Large intestine (tissue), 3 donors: Measurements from ENCODE around the gene DSCAML1. TPM values are rescaled to one million over a fixed set of nuclear protein-coding genes. Genes with fewer than 3 reads are reported as not detected.

Source experiments
- DNase-seq, 2 donors: peaks; one replicate each; pipeline versions ENCODE4 v3.0.0 to v3.0.0-alpha.2; 2013
- H3K27ac ChIP-seq: one replicate; pipeline ENCODE4 v1.5.1; 2013; ENCODE audit warnings: low read length
- H3K27me3 ChIP-seq: 2 replicates; pipeline ENCODE4 v1.6.1; 2013; ENCODE audit warnings: low read length; ENCODE audit not compliant: control insufficient read depth, insufficient read depth
- H3K36me3 ChIP-seq: 2 replicates; pipeline ENCODE4 v1.6.1; 2013; ENCODE audit warnings: low read length; ENCODE audit not compliant: control insufficient read depth, insufficient read depth
- H3K4me1 ChIP-seq: one replicate; pipeline ENCODE4 v1.6.1; 2013; ENCODE audit warnings: low read length; ENCODE audit not compliant: control insufficient read depth, insufficient read depth
- H3K4me3 ChIP-seq: one replicate; pipeline ENCODE4 v1.5.1; 2013; ENCODE audit warnings: low read length
- H3K9me3 ChIP-seq: one replicate; pipeline ENCODE4 v1.6.1; 2013; ENCODE audit warnings: mild to moderate bottlenecking, low read depth, low read length, moderate library complexity; ENCODE audit not compliant: control insufficient read depth
- WGBS: methylation state at CpG from one replicate; pipeline ENCODE4 v1.1.5; 2013; ENCODE audit warnings: low lambda C conversion rate; ENCODE audit not compliant: insufficient coverage; 5-methylcytosine and 5-hydroxymethylcytosine counted together
- polyA plus RNA-seq: library from polyadenylated mRNA; unstranded; fragments of 120-200 nt; gene quantifications from one replicate; pipeline ENCODE4 v1.2.1, GENCODE V29; 2013

DSCAML1 gene
- polyA plus RNA-seq, 1 donor: 1.6 TPM

- DNase-seq: peak in 1 of 2 donors; percentile 80
- Histone ChIP-seq H3K4me1 (peaks cover 43% of the 10 kb centered on the region), H3K36me3 (peaks cover 3% of the 10 kb centered on the region)
These were observed 40.2 kb upstream of the DSCAML1 start for GRCh38 chr11:117837070-117837776.

DNA sequence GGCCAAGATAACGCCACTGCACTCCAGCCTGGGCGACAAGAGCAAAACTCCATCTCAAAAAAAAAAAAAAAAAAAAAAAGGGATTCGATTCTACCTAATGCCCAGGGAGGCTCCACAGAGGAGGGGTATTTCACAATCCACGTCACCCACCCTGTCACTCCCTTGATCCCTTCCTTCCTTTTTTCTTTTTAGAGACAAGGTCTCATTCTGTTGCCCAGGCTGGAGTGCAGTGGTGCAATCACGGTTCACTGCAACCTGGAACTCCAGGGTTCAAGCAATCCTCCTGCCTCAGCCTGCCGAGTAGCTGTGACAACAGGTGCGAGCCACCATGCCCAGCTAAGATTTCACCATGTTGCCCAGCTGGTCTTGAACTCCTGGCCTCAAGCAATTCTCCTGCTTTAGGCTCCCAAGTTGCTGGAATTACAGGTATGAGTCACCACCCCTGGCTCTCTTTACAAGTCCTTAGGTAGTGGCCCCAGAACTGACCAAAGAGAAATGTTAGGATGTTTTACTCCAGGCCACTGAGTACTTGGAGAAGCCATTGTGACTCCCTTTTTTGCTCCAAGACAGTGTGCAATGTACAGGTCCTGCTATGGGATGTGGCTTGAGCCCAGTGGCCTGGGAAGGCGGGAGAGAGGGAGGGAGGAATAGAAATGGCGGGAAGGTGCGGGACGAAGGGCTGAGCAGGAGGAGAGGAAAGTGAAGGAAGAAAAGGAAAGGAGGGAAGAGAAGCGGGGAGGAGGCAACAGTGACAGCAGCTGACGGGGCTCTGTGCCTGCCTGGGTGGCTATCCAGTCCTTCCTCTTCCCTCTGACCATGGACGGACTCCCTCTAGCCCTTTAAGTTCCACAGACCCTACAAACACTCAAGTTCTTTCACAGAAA is 39.3 kb upstream of the DSCAML1 start:
- peaks cover 52% of the 10 kb centered on the region for H3K4me1 ChIP-seq
- 100% methylated on average over 2 of the region's 14 CpGs for WGBS
- no peak overlapping the region for H3K4me3 ChIP-seq
- DNase-seq: no peak
- H3K27ac ChIP-seq: no peak overlapping the region
- no peaks in the 10 kb centered on the region for H3K27me3 ChIP-seq
- peaks cover 3% of the 10 kb centered on the region for H3K36me3 ChIP-seq
- no peaks in the 10 kb centered on the region for H3K9me3 ChIP-seq

More at GRCh38 chr11:117837070-117837776, 40.2 kb upstream of the DSCAML1 start:
- Histone ChIP-seq H3K9me3 (no peaks in the 10 kb centered on the region), H3K27ac (no peak overlapping the region), H3K4me3 (no peak overlapping the region), H3K27me3 (no peaks in the 10 kb centered on the region)
- WGBS: 40% methylated on average over 2 of the region's 18 CpGs

DNA sequence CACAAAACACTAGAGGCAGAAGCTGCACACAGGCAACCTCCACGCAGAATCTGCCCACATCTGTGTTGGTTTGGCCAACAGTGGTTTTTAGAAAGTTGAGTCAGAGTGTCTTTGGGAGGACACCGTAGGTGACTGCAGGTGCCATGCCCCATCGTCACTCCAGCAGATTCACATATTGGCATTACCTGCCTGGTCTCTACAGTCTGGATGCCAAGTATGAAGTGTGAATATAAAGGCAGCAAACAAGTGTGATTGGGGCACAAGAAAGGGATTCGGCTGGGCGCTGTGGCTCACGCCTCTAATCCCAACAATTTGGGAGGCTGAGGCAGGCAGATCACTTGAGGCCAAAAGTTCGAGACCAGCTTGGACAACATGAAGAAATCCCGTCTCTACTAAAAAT is 38.6 kb upstream of the DSCAML1 start:
- Histone ChIP-seq H3K27me3 (no peaks in the 10 kb centered on the region), H3K27ac (no peak overlapping the region), H3K36me3 (peaks cover 3% of the 10 kb centered on the region), H3K4me1 (peaks cover 59% of the 10 kb centered on the region), H3K9me3 (no peaks in the 10 kb centered on the region), H3K4me3 (no peak overlapping the region)
- WGBS: no CpG with 5 or more reads among the region's 8 CpGs
- DNase-seq: no peak

DNA sequence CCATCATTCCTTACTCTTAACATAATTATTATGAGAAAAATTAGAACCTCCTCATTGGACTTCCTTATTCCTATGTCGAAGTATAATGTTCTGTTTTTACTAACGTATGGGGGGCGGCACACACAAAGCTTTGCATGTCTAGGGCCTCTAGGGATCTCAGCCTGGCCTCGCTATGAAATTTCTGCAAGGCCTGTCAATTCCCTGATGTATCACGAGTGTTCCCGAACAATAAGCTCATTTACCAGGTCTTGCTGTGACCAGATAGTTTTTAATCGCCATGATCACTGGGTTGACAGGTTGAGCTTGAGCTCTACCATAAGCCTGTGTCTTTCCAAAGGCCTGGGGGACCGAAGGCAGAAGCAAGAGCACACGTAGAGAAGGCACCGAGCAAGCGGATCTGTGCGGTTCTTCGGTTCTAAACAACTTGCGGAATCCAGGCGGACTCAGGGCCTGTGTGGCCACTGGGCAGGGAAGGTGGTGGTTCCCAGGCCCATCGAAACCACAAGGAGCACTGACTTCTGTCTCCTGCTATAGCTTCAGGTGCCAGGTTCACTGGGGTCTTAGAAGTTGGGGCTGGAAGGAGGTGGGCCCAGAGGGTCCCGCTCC is 37.9 kb upstream of the DSCAML1 start:
- no peak overlapping the region for H3K27ac ChIP-seq
- DNase-seq: no peak
- H3K4me3 ChIP-seq: no peak overlapping the region
- H3K36me3 ChIP-seq: peaks cover 3% of the 10 kb centered on the region
- no CpG with 5 or more reads among the region's 17 CpGs for WGBS
- H3K9me3 ChIP-seq: no peaks in the 10 kb centered on the region
- H3K4me1 ChIP-seq: peaks cover 65% of the 10 kb centered on the region
- H3K27me3 ChIP-seq: no peaks in the 10 kb centered on the region

DNA sequence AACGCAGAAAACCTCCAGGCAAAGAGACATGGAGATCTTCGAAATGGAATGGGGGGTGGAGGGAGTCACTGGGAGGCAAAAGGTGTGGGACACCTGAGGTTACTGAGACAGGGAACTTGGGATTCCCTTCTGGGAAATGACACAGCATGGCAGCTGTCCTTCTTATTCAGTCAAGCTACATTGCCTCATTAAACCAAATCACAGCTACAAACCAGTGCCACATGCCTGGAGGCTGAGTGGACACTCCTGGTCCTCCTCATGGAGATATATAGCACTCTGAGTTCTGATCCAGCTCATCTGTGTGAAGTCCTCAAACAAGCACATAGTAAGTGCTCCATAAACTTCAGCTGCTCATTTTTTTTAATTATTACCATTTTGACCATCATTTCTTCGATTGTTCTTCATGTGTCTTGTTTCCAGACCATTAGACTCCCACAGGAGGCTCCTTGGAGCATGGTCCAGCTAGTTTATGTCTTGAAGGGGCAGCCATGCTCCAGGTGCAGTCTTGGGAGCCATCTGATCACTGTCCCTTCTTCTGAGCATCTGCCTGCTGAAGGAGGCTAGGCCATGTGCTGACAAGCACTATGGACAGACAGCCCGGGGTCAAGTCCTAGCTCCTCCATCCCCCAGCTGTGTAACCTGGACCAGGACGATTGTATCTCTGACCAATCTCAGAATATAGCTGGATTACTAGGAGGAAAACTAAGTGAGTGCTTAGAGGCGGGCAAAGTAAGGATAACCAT is 37.2 kb upstream of the DSCAML1 start:
- no peak for DNase-seq
- Histone ChIP-seq H3K4me1 (peaks cover 67% of the 10 kb centered on the region), H3K4me3 (no peak overlapping the region), H3K9me3 (no peaks in the 10 kb centered on the region), H3K27me3 (no peaks in the 10 kb centered on the region), H3K36me3 (peaks cover 3% of the 10 kb centered on the region), H3K27ac (peak overlapping the region; percentile 83)
- 100% methylated on average over 1 of the region's 6 CpGs for WGBS

GRCh38 chr11:117833401-117833891 is 36.4 kb upstream of the DSCAML1 start:
- no peaks in the 10 kb centered on the region for H3K9me3 ChIP-seq
- no peak overlapping the region for H3K4me3 ChIP-seq
- peak overlapping the region; percentile 83 for H3K27ac ChIP-seq
- H3K4me1 ChIP-seq: peaks cover 71% of the 10 kb centered on the region
- no peaks in the 10 kb centered on the region for H3K27me3 ChIP-seq
- DNase-seq: peak; percentile 96 to 99
- WGBS: no CpG with 5 or more reads among the region's 7 CpGs
- peaks cover 3% of the 10 kb centered on the region for H3K36me3 ChIP-seq

DNA sequence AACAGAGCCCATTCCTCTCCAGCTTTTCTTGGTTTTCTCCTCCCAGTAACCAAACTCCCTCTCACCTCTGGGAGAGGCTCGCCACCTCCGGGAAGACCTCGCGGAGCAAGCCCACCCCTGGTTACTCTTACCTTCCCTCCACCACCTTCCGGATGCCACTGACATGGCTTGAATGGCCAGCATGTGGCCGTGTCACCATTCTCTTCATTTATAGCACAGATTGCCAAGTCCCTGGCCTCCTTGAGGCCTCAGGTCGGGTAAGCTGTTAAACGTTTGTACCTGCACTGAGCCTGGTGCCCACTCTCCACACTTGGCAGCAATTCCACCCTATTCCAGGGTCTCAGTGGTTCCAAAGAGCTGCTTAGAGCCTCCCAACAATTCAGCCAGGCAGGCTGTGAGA is 35.5 kb upstream of the DSCAML1 start:
- no peak for DNase-seq
- Histone ChIP-seq H3K4me1 (peaks cover 76% of the 10 kb centered on the region), H3K9me3 (no peaks in the 10 kb centered on the region), H3K4me3 (no peak overlapping the region), H3K36me3 (peaks cover 3% of the 10 kb centered on the region), H3K27me3 (no peaks in the 10 kb centered on the region), H3K27ac (peak overlapping the region; percentile 83)
- WGBS: no CpG with 5 or more reads among the region's 8 CpGs

GRCh38 chr11:117831661-117832415 is 34.8 kb upstream of the DSCAML1 start:
- Histone ChIP-seq H3K27me3 (no peaks in the 10 kb centered on the region), H3K4me1 (peaks cover 71% of the 10 kb centered on the region), H3K27ac (no peak overlapping the region), H3K4me3 (no peak overlapping the region), H3K36me3 (peaks cover 3% of the 10 kb centered on the region), H3K9me3 (no peaks in the 10 kb centered on the region)
- no CpG with 5 or more reads among the region's 7 CpGs for WGBS
- no peak for DNase-seq

GRCh38 chr11:117830674-117831351 is 33.8 kb upstream of the DSCAML1 start:
- Histone ChIP-seq H3K27ac (no peak overlapping the region), H3K9me3 (no peaks in the 10 kb centered on the region), H3K36me3 (peaks cover 3% of the 10 kb centered on the region), H3K4me3 (no peak overlapping the region), H3K4me1 (peaks cover 74% of the 10 kb centered on the region), H3K27me3 (no peaks in the 10 kb centered on the region)
- no CpG with 5 or more reads among the region's 6 CpGs for WGBS
- peak in 1 of 2 donors; percentile 54 for DNase-seq
